HG03175 (cell line): ENCODE measurements around the gene JAZF1.

ENCODE experiments used
- ATAC-seq: cut with Tn5 transposase; IDR thresholded peaks from one replicate; pipeline ENCODE4 v1.9.1; 2021; ENCODE audit warnings: mild to moderate bottlenecking, moderate library complexity; ENCODE audit not compliant: unreplicated experiment

JAZF1 gene

DNA sequence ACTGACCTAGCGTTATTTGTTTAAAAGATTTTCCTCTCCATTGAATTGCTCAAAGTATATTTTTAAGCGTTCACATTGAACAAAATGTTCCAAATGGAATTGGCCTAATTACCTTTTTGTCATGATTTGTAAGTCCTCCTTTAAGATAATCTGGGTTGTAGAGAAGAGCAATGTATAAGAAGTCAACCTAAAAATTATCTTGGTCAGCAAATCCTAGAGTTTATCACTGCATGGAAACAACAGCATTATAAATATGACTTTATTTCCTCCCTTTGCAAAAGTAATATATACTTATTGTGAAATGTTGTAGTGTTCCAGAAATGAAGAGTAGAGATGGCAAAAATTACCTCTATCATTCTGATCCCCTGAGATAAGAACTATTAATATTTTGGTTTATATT is 381.4 kb downstream of the JAZF1 start:
- no peak for ATAC-seq

DNA sequence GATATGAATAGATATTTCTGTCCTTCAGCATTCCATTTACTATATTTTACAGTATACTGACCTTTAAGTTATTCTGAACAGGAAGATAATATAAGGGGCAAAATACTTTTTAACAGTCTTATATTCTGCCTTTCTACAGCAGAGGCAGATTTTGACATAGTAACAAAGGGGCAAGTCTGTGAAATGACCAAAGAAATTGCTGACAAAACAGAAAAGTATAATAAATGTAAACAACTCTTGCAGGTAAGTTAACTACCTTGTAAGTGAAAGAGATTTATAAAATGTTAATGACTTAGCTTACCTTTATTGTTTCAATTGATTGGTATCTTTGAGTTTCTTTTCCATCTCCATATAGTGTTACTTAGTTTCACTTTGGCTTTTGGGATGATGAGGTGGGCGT is 384.6 kb downstream of the JAZF1 start:
- ATAC-seq: no peak

DNA sequence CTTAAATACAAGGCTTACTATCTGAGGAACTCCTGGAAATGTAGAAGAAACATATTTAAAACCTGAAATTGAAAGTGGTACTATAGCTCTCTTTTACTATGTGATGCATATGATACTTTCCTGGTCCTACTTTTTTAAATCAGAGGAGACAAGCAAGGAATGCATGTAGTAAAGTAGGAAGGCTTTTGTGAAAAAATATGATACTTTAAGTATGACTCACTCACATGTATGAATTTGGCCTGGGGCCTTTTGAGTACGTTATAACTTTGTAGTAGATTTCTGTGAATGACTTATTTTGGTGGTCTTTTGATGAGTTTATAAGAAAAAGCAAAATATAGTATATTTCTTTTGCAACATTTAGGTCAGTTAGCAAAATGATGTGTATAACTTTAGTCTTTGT is 386.8 kb downstream of the JAZF1 start:
- ATAC-seq: no peak

DNA sequence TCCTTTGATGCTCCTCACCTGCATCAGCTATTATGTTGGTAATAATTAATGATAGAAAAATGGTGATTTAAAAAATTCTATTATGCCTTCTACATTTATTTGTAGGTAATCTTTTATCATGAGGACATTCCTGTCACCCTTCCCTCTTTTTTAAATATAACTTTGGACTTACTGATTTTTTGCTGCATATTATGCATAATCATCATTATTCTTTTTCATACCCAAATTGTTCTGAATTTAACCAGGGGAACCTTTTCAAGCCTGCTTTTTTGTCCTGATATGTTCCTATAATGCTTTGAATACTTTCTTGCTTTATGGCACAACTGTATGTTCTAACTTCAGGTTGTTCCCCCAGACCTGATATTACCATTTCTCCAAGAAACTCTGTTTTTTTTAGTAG is 392.2 kb downstream of the JAZF1 start:
- no peak for ATAC-seq

DNA sequence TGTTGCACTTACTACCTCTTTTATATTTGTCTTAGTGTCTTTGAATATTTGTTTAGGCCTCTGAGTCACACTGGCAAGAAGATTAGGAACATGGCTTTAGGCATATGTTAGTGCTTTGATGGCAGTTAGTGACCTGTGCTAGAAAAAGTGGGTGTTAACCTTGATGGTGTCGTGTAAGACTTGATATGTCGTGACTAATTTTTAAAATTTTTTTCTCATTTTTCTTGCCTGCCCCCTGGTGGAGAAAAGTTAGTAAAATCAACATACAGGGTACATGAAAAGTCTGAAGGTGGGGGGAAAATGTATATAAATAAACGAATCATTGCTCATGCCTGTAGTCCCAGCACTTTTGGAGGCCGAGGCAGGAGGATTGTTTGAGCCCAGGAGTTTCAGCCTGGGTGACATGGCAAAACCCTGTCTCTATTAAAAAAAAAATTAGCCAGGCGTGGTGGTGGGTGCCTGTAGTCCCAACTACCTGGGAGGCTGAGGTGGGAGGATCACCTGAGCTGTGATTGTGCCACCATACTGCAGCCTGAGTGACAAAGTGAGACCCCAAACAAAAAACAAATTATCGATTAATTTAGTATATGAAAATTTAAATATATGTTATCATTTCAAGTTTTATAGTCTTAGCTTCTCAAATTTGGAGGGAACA is 396.1 kb downstream of the JAZF1 start:
- ATAC-seq: no peak

DNA sequence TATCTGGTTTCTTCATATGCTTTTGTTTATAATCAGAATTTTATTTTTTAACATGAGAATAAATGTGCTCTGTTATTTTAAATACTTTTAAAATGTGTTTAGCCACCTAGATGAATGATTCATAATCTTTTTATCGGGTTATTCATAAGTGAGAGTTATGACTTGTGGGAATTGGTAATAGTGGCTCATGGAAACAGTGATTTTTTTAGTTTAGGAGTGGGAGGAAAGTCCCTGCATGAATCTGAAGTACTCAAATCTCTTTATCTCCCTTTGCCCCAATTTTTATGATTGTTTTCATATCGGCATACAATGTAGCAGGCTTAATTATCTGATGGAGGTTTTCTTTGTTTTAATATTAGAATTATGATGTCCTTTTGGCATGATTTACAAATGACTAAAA is 397.7 kb downstream of the JAZF1 start:
- ATAC-seq: no peak

DNA sequence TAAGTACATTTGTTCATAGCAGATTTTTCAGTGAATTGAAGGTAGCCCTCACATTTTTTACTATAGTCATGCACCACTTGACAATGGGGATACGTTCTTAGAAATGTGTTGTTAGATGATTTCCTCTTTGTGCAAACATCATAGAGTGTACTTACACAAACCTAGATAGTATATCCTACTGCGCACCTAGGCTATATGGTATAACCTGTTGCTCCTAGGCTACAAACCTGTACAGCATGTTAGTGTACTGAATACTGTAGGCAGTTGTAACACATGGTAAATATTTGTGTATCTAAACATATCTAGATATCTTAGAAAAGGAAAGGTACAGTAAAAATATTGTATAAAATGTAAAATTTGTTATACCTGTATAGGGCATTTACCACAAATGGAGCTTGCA is 399.4 kb downstream of the JAZF1 start:
- ATAC-seq: no peak
